ENCODE results near the gene MLLT3. TPM values are rescaled to one million over a fixed set of nuclear protein-coding genes. Genes with fewer than 3 reads are reported as not detected.
A peak's percentile ranks its signal among the peaks of the same experiment; 100 is the strongest.

Gene MLLT3
- total and polyA plus RNA-seq, 2 of the 8 experiments (the other 6 are each of a cell fraction or from before 2014, with no cell fraction given) = 5.9 to 9.6 TPM

- Histone ChIP-seq H3K9ac (replicated peaks in 1 of 4; ENCODE audit: extremely low read depth in 1 of 4, low read depth in 3 of 4, low read length in 3 of 4) (no peak overlapping the region), H4K20me1 (replicated peaks in 1 of 2; ENCODE audit: control insufficient read depth in 1 of 2, insufficient read depth in 2 of 2, low read length in 2 of 2) (no peaks in the 10 kb centered on the region), H2BK5ac (ENCODE audit: low read depth, low read length) (no peak overlapping the region), H3K56ac (replicated peaks; ENCODE audit: insufficient read length, low read depth, low read length) (no peak overlapping the region), H4K91ac (replicated peaks; ENCODE audit: insufficient read length, low read length) (peak overlapping the region; percentile 20), H3K4me3 (ENCODE audit: extremely low read depth in 1 of 4, insufficient read depth in 2 of 4, low read depth in 3 of 4, low read length in 4 of 4) (no peak overlapping the region), H3K9me3 (ENCODE audit: insufficient read depth in 2 of 2, low read depth in 1 of 2, low read length in 1 of 2) (no peaks in the 10 kb centered on the region), H2BK20ac (ENCODE audit: low read length) (0 out of 2 replicates have a peak overlapping the region, but pooled peaks have one; percentile 3), H3K14ac (ENCODE audit: insufficient read length) (no peak overlapping the region), H2BK15ac (ENCODE audit: low read length) (no peak overlapping the region), H3K79me2 (ENCODE audit: control insufficient read depth in 1 of 2, insufficient read depth in 2 of 2, low read length in 2 of 2) (no peaks in the 10 kb centered on the region), H3K4me1 (replicated peaks in 1 of 4; ENCODE audit: control insufficient read depth in 3 of 4, insufficient read depth in 4 of 4, low read length in 3 of 4) (peaks cover 0 to 8% (median 4%) of the 10 kb centered on the region in 4 experiments; a peak in 5 of 7 replicates), H3K27me3 (replicated peaks in 1 of 4; ENCODE audit: control insufficient read depth in 3 of 4, extremely low read depth in 1 of 4, insufficient read depth in 3 of 4, low read length in 3 of 4) (no peaks in the 10 kb centered on the region), H3K23me2 (ENCODE audit: low read depth, low read length) (no peaks in the 10 kb centered on the region), H2AK5ac (ENCODE audit: low read depth, low read length) (peak overlapping the region; percentile 26; the same call in 1 of the 2 replicates), H3K23ac (ENCODE audit: insufficient read length) (no peak overlapping the region), H3K18ac (ENCODE audit: extremely low read depth, low read length) (0 out of 2 replicates have a peak overlapping the region, but pooled peaks have one; percentile 62), H3K36me3 (ENCODE audit: control insufficient read depth in 2 of 4, insufficient read depth in 4 of 4, low read length in 3 of 4) (no peaks in the 10 kb centered on the region), H3K27ac (ENCODE audit: low read depth, low read length) (no peak overlapping the region), H3K4ac (replicated peaks; ENCODE audit: insufficient read length, low read depth, low read length) (no peak overlapping the region), H4K5ac (ENCODE audit: insufficient read length, low read depth, low read length) (no peak overlapping the region), H4K8ac (ENCODE audit: extremely low read depth, insufficient read depth, low read length) (no peak overlapping the region), H3K79me1 (ENCODE audit: low read depth, low read length) (no peaks in the 10 kb centered on the region), H2BK12ac (ENCODE audit: low read depth, low read length) (peak overlapping the region; percentile 32; the same call in 1 of the 2 replicates), H2BK120ac (replicated peaks; ENCODE audit: low read depth, low read length) (peak overlapping the region; percentile 67), H3K4me2 (ENCODE audit: insufficient read depth in 1 of 2, low read depth in 2 of 2, low read length in 2 of 2) (no peak overlapping the region), H2AFZ (ENCODE audit: low read length) (no peak overlapping the region)
- FAIRE-seq = no peak
- no peak for TF ChIP-seq TCF12 (IDR thresholded peaks at IDR 0.05; ENCODE audit: low read depth, low read length)
- no peak for TF ChIP-seq MAX (IDR thresholded peaks at IDR 0.05)
- TF ChIP-seq KDM5A (IDR thresholded peaks at IDR 0.05; ENCODE audit: low read length) = no peak
- no peak for TF ChIP-seq EP300 (IDR thresholded peaks at IDR 0.05; ENCODE audit: borderline replicate concordance in 1 of 2, low read depth in 2 of 2, low read length in 2 of 2)
- TF ChIP-seq RFX5 (IDR thresholded peaks at IDR 0.05; ENCODE audit: borderline replicate concordance, low read depth, low read length) = no peak
- no peak for TF ChIP-seq RNF2 (IDR thresholded peaks at IDR 0.05; ENCODE audit: borderline replicate concordance, low read depth, low read length, missing control alignments, poor library complexity, severe bottlenecking)
- no peak for TF ChIP-seq RAD21 (IDR thresholded peaks at IDR 0.05 in 1 of 2, conservative IDR thresholded peaks at IDR 0.05 in 1 of 2; ENCODE audit: low read depth in 2 of 2, low read length in 2 of 2)
- TF ChIP-seq SIX5 (IDR thresholded peaks at IDR 0.05; ENCODE audit: low read depth, low read length) = no peak
- no peak for TF ChIP-seq ASH2L (IDR thresholded peaks at IDR 0.05; ENCODE audit: low read length)
- ChIA-PET CTCF (ENCODE audit: partially characterized antibody) (no interaction called here), POLR2A (ENCODE audit: partially characterized antibody) (no interaction called here)
- no peak for DNase-seq (ENCODE audit: low read depth in 1 of 2, low spot score in 2 of 2)
- 89% methylated on average over 6 of the region's 6 CpGs; no CpG with 5 or more reads in 1 of the 2 experiments for WGBS, 2 experiments (ENCODE audit: extremely low coverage in 1 of 2, insufficient coverage in 1 of 2, insufficient read length in 1 of 2, insufficient replicate concordance in 2 of 2, low coverage in 1 of 2, low lambda C conversion rate in 2 of 2, missing lambda C conversion rate in 1 of 2)
Observed at GRCh38 chr9:20297646-20298084, 324.6 kb downstream of the MLLT3 start.

Measured in H1 (cell line).